Thymus (tissue), 11 donors: ENCODE data around the gene HRAS. TPM values are rescaled to one million over a fixed set of nuclear protein-coding genes. Genes with fewer than 3 reads are reported as not detected.

Source experiments
- DNase-seq, 9 donors: peaks; one replicate each; pipeline ENCODE4 v3.0.0-alpha.2; 2013; ENCODE audit warnings: low spot score in 9 of 9, low read depth in 6 of 9, missing footprints in 1 of 9
- H3K27ac ChIP-seq, 2 donors: one replicate each; pipeline ENCODE4 v1.5.1; 2013; ENCODE audit warnings: control low read depth in 1 of 2, low read depth in 1 of 2, low read length in 1 of 2, mild to moderate bottlenecking in 1 of 2, moderate library complexity in 1 of 2
- H3K27me3 ChIP-seq, 2 donors: one replicate each; pipeline ENCODE4 v1.5.1; 2013; ENCODE audit warnings: low read length in 1 of 2; ENCODE audit not compliant: control insufficient read depth in 2 of 2, insufficient read depth in 1 of 2
- H3K36me3 ChIP-seq, 2 donors: one replicate each; pipeline ENCODE4 v1.5.1; 2013; ENCODE audit warnings: low read length in 1 of 2, mild to moderate bottlenecking in 1 of 2, moderate library complexity in 1 of 2; ENCODE audit not compliant: control insufficient read depth in 2 of 2, insufficient read depth in 2 of 2
- H3K4me1 ChIP-seq, 2 donors: one replicate each; pipeline ENCODE4 v1.5.1; 2013; ENCODE audit warnings: low read length in 2 of 2; ENCODE audit not compliant: control insufficient read depth in 2 of 2, insufficient read depth in 2 of 2
- H3K4me3 ChIP-seq, 2 donors: one replicate each; pipeline ENCODE4 v1.5.1; 2013; ENCODE audit warnings: low read length in 2 of 2, control low read depth in 1 of 2, mild to moderate bottlenecking in 1 of 2
- H3K9me3 ChIP-seq, 2 donors: one replicate each; pipeline ENCODE4 v1.5.1; 2013; ENCODE audit warnings: low read length in 1 of 2, mild to moderate bottlenecking in 1 of 2; ENCODE audit not compliant: control insufficient read depth in 2 of 2, insufficient read depth in 1 of 2
- WGBS: extraction: QIAGEN DNeasy Blood & Tissue Kit; methylation state at CpG from one replicate; pipeline ENCODE4 v1.1.7; 2013; 5-methylcytosine and 5-hydroxymethylcytosine counted together
- polyA plus RNA-seq: library from polyadenylated mRNA; stranded (reverse); fragments of 200-250 nt; gene quantifications from one replicate; pipeline ENCODE4 v1.2.3, GENCODE V29; 2013
- total RNA-seq: library from RNA; stranded (reverse); fragments of 120-200 nt; gene quantifications from one replicate; pipeline ENCODE4 v1.2.4, GENCODE V29; 2013
- donor health status: healthy.

The HRAS gene
- total and polyA plus RNA-seq, 2 donors, result 44.1 to 145 TPM

GRCh38 chr11:569158-569885 is 33.9 kb upstream of the HRAS start:
- no peaks in the 10 kb centered on the region for H3K36me3 ChIP-seq
- H3K4me3 ChIP-seq, result peak overlapping the region; percentile 55 to 64
- DNase-seq, result peak in 1 of 9 donors; percentile 44
- 51% methylated on average over 36 of the region's 36 CpGs for WGBS
- H3K27me3 ChIP-seq, result peaks cover 0 to 12% of the 10 kb centered on the region in 2 donors
- H3K9me3 ChIP-seq, result no peaks in the 10 kb centered on the region
- peak overlapping the region; percentile 1 to 70 for H3K27ac ChIP-seq
- H3K4me1 ChIP-seq, result peaks cover 24 to 57% of the 10 kb centered on the region in 2 donors

GRCh38 chr11:568306-569157 is 33.2 kb upstream of the HRAS start:
- H3K4me3 ChIP-seq, result peak overlapping the region; percentile 55 to 64
- H3K27ac ChIP-seq, result peak overlapping the region; percentile 1 to 70
- H3K9me3 ChIP-seq, result no peaks in the 10 kb centered on the region
- peak; percentile 59 to 97 (median 91) for DNase-seq
- peaks cover 20 to 50% of the 10 kb centered on the region in 2 donors for H3K4me1 ChIP-seq
- H3K27me3 ChIP-seq, result peaks cover 0 to 12% of the 10 kb centered on the region in 2 donors
- peaks cover 3 to 6% of the 10 kb centered on the region in 2 donors for H3K36me3 ChIP-seq
- 1% methylated on average over 123 of the region's 123 CpGs for WGBS

GRCh38 chr11:567629-568292 is 32.4 kb upstream of the HRAS start:
- no peak for DNase-seq
- H3K36me3 ChIP-seq, result peaks cover 3 to 13% of the 10 kb centered on the region in 2 donors
- WGBS, result 34% methylated on average over 41 of the region's 41 CpGs
- peak overlapping the region; percentile 26 to 43 for H3K27ac ChIP-seq
- H3K4me3 ChIP-seq, result peak overlapping the region; percentile 37 to 64
- H3K9me3 ChIP-seq, result no peaks in the 10 kb centered on the region
- H3K4me1 ChIP-seq, result peaks cover 20 to 46% of the 10 kb centered on the region in 2 donors
- H3K27me3 ChIP-seq, result peaks cover 0 to 12% of the 10 kb centered on the region in 2 donors

GRCh38 chr11:567011-567628 is 31.7 kb upstream of the HRAS start:
- WGBS, result 96% methylated on average over 18 of the region's 18 CpGs
- Histone ChIP-seq H3K4me1 (peaks cover 20 to 41% of the 10 kb centered on the region in 2 donors), H3K27ac (peak overlapping the region in 1 of 2 donors; percentile 27), H3K9me3 (no peaks in the 10 kb centered on the region), H3K4me3 (no peak overlapping the region), H3K27me3 (peaks cover 0 to 12% of the 10 kb centered on the region in 2 donors), H3K36me3 (peaks cover 3 to 16% of the 10 kb centered on the region in 2 donors)
- no peak for DNase-seq

- no peak for DNase-seq
- Histone ChIP-seq H3K4me3 (no peak overlapping the region), H3K36me3 (peaks cover 3 to 16% of the 10 kb centered on the region in 2 donors), H3K27ac (no peak overlapping the region), H3K9me3 (no peaks in the 10 kb centered on the region), H3K4me1 (peaks cover 21 to 39% of the 10 kb centered on the region in 2 donors), H3K27me3 (peaks cover 0 to 12% of the 10 kb centered on the region in 2 donors)
- 94% methylated on average over 12 of the region's 12 CpGs for WGBS
Observed at GRCh38 chr11:565921-566509, 30.6 kb upstream of the HRAS start.

- peaks cover 17 to 33% of the 10 kb centered on the region in 2 donors for H3K4me1 ChIP-seq
- no peak overlapping the region for H3K4me3 ChIP-seq
- H3K36me3 ChIP-seq, result peaks cover 3 to 16% of the 10 kb centered on the region in 2 donors
- no peaks in the 10 kb centered on the region for H3K9me3 ChIP-seq
- H3K27me3 ChIP-seq, result peaks cover 1 to 16% of the 10 kb centered on the region in 2 donors
- WGBS, result 95% methylated on average over 12 of the region's 12 CpGs
- H3K27ac ChIP-seq, result no peak overlapping the region
- DNase-seq, result no peak
Observed at GRCh38 chr11:563812-564578, 28.6 kb upstream of the HRAS start.

GRCh38 chr11:563066-563811 is 27.9 kb upstream of the HRAS start:
- H3K4me3 ChIP-seq, result no peak overlapping the region
- no peak for DNase-seq
- H3K36me3 ChIP-seq, result peaks cover 3 to 16% of the 10 kb centered on the region in 2 donors
- 96% methylated on average over 18 of the region's 18 CpGs for WGBS
- H3K4me1 ChIP-seq, result peaks cover 17 to 32% of the 10 kb centered on the region in 2 donors
- H3K9me3 ChIP-seq, result no peaks in the 10 kb centered on the region
- H3K27ac ChIP-seq, result no peak overlapping the region
- H3K27me3 ChIP-seq, result peaks cover 9 to 22% of the 10 kb centered on the region in 2 donors
